Hematopoietic multipotent progenitor cell treated with erythropoietin and hydrocortisone succinate and interleukin-3 and kit ligand, for 8 days (in vitro differentiated cells): ENCODE data around the gene GARIN1A.
"Not testable (repeated sequence)": the region's sequence is repeated elsewhere in the genome, so short reads cannot be mapped to it uniquely, and the experiment has no call there.

Experiments
- DNase-seq: peaks from one replicate; pipeline ENCODE4 v3.0.0-alpha.2; 2015

Gene GARIN1A

GRCh38 chr7:128687131-128687530 lies 15.0 kb downstream of the GARIN1A start:
- DNase-seq: no peak

- no peak for DNase-seq
These were observed 16.4 kb downstream of the GARIN1A start for GRCh38 chr7:128688492-128688891.

GRCh38 chr7:128689161-128689935 lies 17.3 kb downstream of the GARIN1A start:
- DNase-seq: not testable (repeated sequence)

- DNase-seq: no peak
These were observed 19.1 kb downstream of the GARIN1A start for GRCh38 chr7:128691227-128691626.

- DNase-seq: no peak
These were observed 20.7 kb downstream of the GARIN1A start for GRCh38 chr7:128692623-128693270.

- DNase-seq: no peak
These were observed 21.4 kb downstream of the GARIN1A start for GRCh38 chr7:128693373-128694015.

- DNase-seq: no peak
These were observed 22.6 kb downstream of the GARIN1A start for GRCh38 chr7:128694738-128695137.

GRCh38 chr7:128697302-128697905 lies 25.3 kb downstream of the GARIN1A start:
- DNase-seq: peak; percentile 53

GRCh38 chr7:128699196-128699712 lies 27.2 kb downstream of the GARIN1A start:
- DNase-seq: no peak

GRCh38 chr7:128699895-128700294 lies 27.8 kb downstream of the GARIN1A start:
- no peak for DNase-seq

GRCh38 chr7:128701062-128701785 lies 29.1 kb downstream of the GARIN1A start:
- DNase-seq: no peak

GRCh38 chr7:128703609-128704241 lies 31.6 kb downstream of the GARIN1A start:
- no peak for DNase-seq

- no peak for DNase-seq
These were observed 33.8 kb downstream of the GARIN1A start for GRCh38 chr7:128705891-128706333.

GRCh38 chr7:128707752-128708151 lies 35.7 kb downstream of the GARIN1A start:
- DNase-seq: no peak

- no peak for DNase-seq
These were observed 36.1 kb downstream of the GARIN1A start for GRCh38 chr7:128708235-128708634.

- DNase-seq: no peak
These were observed 36.7 kb downstream of the GARIN1A start for GRCh38 chr7:128708824-128709223.

GRCh38 chr7:128710481-128710880 lies 38.4 kb downstream of the GARIN1A start:
- no peak for DNase-seq

- DNase-seq: no peak
These were observed 41.7 kb downstream of the GARIN1A start for GRCh38 chr7:128713794-128714193.

- DNase-seq: no peak
These were observed 42.8 kb downstream of the GARIN1A start for GRCh38 chr7:128714701-128715495.

GRCh38 chr7:128718967-128719642 lies 47.0 kb downstream of the GARIN1A start:
- DNase-seq: no peak

- no peak for DNase-seq
These were observed 49.3 kb downstream of the GARIN1A start for GRCh38 chr7:128721376-128721775.
